Fibroblast of villous mesenchyme (primary cell): ENCODE data around the gene S100A14. TPM values are rescaled to one million over a fixed set of nuclear protein-coding genes. Genes with fewer than 3 reads are reported as not detected.
"Not testable (repeated sequence)": the region's sequence is repeated elsewhere in the genome, so short reads cannot be mapped to it uniquely, and the experiment has no call there.

Experiments
- DNase-seq: peaks from one replicate; pipeline ENCODE4 v3.0.0-alpha.2; 2010; ENCODE audit warnings: low read depth
- H3K4me3 ChIP-seq: 2 replicates; pipeline ENCODE4 v1.5.1; 2011; ENCODE audit warnings: low read depth, mild to moderate bottlenecking, low read length
- CTCF ChIP-seq: IDR thresholded peaks from 2 replicates; pipeline ENCODE4 v1.5.1; 2012; ENCODE audit warnings: low read depth, mild to moderate bottlenecking, low read length; ENCODE audit not compliant: insufficient read depth
- total RNA-seq: library from RNA; depleted of rRNA; stranded (reverse); fragments of >200 nt; gene quantifications from 2 replicates; pipeline ENCODE4 v1.2.3, GENCODE V29; 2012

The S100A14 gene
- total RNA-seq, 1 donor, result not detected

- H3K4me3 ChIP-seq, result no peak overlapping the region
- no peak for DNase-seq
- no peak for TF ChIP-seq CTCF
These were observed 31.1 kb downstream of the S100A14 start for GRCh38 chr1:153585006-153585405.

- no peak overlapping the region for H3K4me3 ChIP-seq
- no peak for TF ChIP-seq CTCF
- DNase-seq, result no peak
These were observed 32.1 kb downstream of the S100A14 start for GRCh38 chr1:153583976-153584375.

- not testable (repeated sequence) for H3K4me3 ChIP-seq, DNase-seq
These were observed 32.6 kb downstream of the S100A14 start for GRCh38 chr1:153583514-153583913.

GRCh38 chr1:153582836-153583235, 33.3 kb downstream of the S100A14 start:
- not testable (repeated sequence) for DNase-seq

GRCh38 chr1:153578936-153579335, 37.2 kb downstream of the S100A14 start:
- TF ChIP-seq CTCF, result no peak
- DNase-seq, result no peak
- no peak overlapping the region for H3K4me3 ChIP-seq

More at GRCh38 chr1:153582836-153583235, 33.3 kb downstream of the S100A14 start:
- H3K4me3 ChIP-seq, result not testable (repeated sequence)

GRCh38 chr1:153578490-153578889, 37.6 kb downstream of the S100A14 start:
- DNase-seq, result no peak
- no peak for TF ChIP-seq CTCF
- H3K4me3 ChIP-seq, result no peak overlapping the region

GRCh38 chr1:153577624-153578051, 38.5 kb downstream of the S100A14 start:
- H3K4me3 ChIP-seq, result no peak overlapping the region
- TF ChIP-seq CTCF, result no peak
- no peak for DNase-seq

- no peak for TF ChIP-seq CTCF
- no peak for DNase-seq
- H3K4me3 ChIP-seq, result no peak overlapping the region
These were observed 39.0 kb downstream of the S100A14 start for GRCh38 chr1:153577138-153577537.

- peak; percentile 71 for DNase-seq
- H3K4me3 ChIP-seq, result not testable (repeated sequence)
These were observed 40.6 kb downstream of the S100A14 start for GRCh38 chr1:153575497-153575896.

- not testable (repeated sequence) for H3K4me3 ChIP-seq, DNase-seq
These were observed 41.0 kb downstream of the S100A14 start for GRCh38 chr1:153575081-153575491.
